ENCODE results near the gene PPP6R1. TPM values are rescaled to one million over a fixed set of nuclear protein-coding genes. Genes with fewer than 3 reads are reported as not detected.

PPP6R1 gene
- total RNA-seq, 2 experiments from 2014 or later: 172 to 182 TPM

- ATAC-seq (ENCODE audit: poor library complexity) (no peak), DNase-seq (peak in 5 of 14 experiments; percentile 20 to 51 (median 25))
- no peaks in the 10 kb centered on the region for H3K9me3 Mint-ChIP-seq
- no peaks in the 10 kb centered on the region for H3K36me3 ChIP-seq (ENCODE audit: insufficient read depth, low read length)
- peaks cover 0 to 5% of the 10 kb centered on the region in 2 experiments for H3K9me3 ChIP-seq (ENCODE audit: control insufficient read depth in 1 of 2, insufficient read depth in 1 of 2, low read length in 2 of 2)
- no peaks in the 10 kb centered on the region for H3K27me3 ChIP-seq (ENCODE audit: control insufficient read depth in 1 of 2, insufficient read depth in 2 of 2, low read length in 2 of 2)
- no peak for TF ChIP-seq CTCF (IDR thresholded peaks at IDR 0.05)
- peak overlapping the region; percentile 76 for H3K4me3 ChIP-seq (ENCODE audit: low read length)
- H3K4me1 Mint-ChIP-seq (ENCODE audit: low read depth): peaks cover 53% of the 10 kb centered on the region
- peaks cover 52% of the 10 kb centered on the region for H3K36me3 Mint-ChIP-seq (ENCODE audit: low read depth)
- peak overlapping the region; percentile 75 to 91 for H3K27ac ChIP-seq (ENCODE audit: low read depth in 1 of 2, low read length in 2 of 2)
- CTCF ChIA-PET: interaction anchor here (0.7 kb wide), 1 partner anchor 62 kb away, joined by 4 read pairs; no protein-coding TSS in a partner anchor
- H3K4me1 ChIP-seq (ENCODE audit: insufficient read depth, low read length): peaks cover 64% of the 10 kb centered on the region
- peak overlapping the region; percentile 96 for H3K27ac Mint-ChIP-seq
- peak overlapping the region; percentile 91 for H3K4me3 Mint-ChIP-seq
- intact Hi-C loops (cut with DNase I, micrococcal nuclease): loop anchor here (2.0 to 10.0 kb wide), 7 partner anchors 80 to 1055 kb away; partner anchors contain the start of genes PPP1R12C (in 1 of the 2), UBE2S (in 1 of the 2), ZNF524 (in 1 of the 2) and ZNF865 (in 1 of the 2)
- H3K27me3 Mint-ChIP-seq: no peaks in the 10 kb centered on the region
- POLR2A ChIA-PET: interaction anchor here (1.0 to 5.2 kb wide), 9 partner anchors 21 to 397 kb away, joined by 3 to 79 read pairs (median 11); partner anchors contain the start of genes BRSK1, HSPBP1, KMT5C and U2AF2
Measured at GRCh38 chr19:55257461-55258420, 1.1 kb downstream of the PPP6R1 start.

GRCh38 chr19:55256562-55257460 lies 2.0 kb downstream of the PPP6R1 start:
- Histone ChIP-seq H3K27ac (ENCODE audit: low read depth in 1 of 2, low read length in 2 of 2) (peak overlapping the region; percentile 90 to 91), H3K27me3 (ENCODE audit: control insufficient read depth in 1 of 2, insufficient read depth in 2 of 2, low read length in 2 of 2) (no peaks in the 10 kb centered on the region), H3K4me1 (ENCODE audit: insufficient read depth, low read length) (peaks cover 74% of the 10 kb centered on the region), H3K4me3 (ENCODE audit: low read length) (peak overlapping the region; percentile 76), H3K9me3 (ENCODE audit: control insufficient read depth in 1 of 2, insufficient read depth in 1 of 2, low read length in 2 of 2) (no peaks in the 10 kb centered on the region), H3K36me3 (ENCODE audit: insufficient read depth, low read length) (no peaks in the 10 kb centered on the region)
- POLR2A ChIA-PET: interaction anchor here (1.0 to 5.2 kb wide), 7 partner anchors 23 to 398 kb away, joined by 3 to 52 read pairs (median 4); partner anchors contain the start of genes HSPBP1, KMT5C, U2AF2 and UBE2S
- Mint-ChIP-seq H3K9me3 (no peaks in the 10 kb centered on the region), H3K27ac (peak overlapping the region; percentile 96), H3K36me3 (ENCODE audit: low read depth) (peaks cover 49% of the 10 kb centered on the region), H3K27me3 (no peaks in the 10 kb centered on the region), H3K4me1 (ENCODE audit: low read depth) (peaks cover 60% of the 10 kb centered on the region), H3K4me3 (peak overlapping the region; percentile 91)
- peak in 5 of 14 experiments; percentile 18 to 46 (median 23) for DNase-seq
- intact Hi-C loops (cut with DNase I, micrococcal nuclease): loop anchor here (5.0 to 10.0 kb wide), 6 partner anchors 80 to 1055 kb away; partner anchors contain the start of genes UBE2S (in 1 of the 2), ZNF524 (in 1 of the 2), ZNF865 (in 1 of the 2) and ZSCAN5A (in 1 of the 2)
- no peak for ATAC-seq (ENCODE audit: poor library complexity)
- TF ChIP-seq CTCF (IDR thresholded peaks at IDR 0.05): no peak
- CTCF ChIA-PET: interaction anchor here (0.7 kb wide), 1 partner anchor 61 kb away, joined by 4 read pairs; no protein-coding TSS in a partner anchor

Data from CD4-positive, alpha-beta T cell (primary cell).